ENCODE data around the gene ZSCAN4. TPM values are rescaled to one million over a fixed set of nuclear protein-coding genes. Genes with fewer than 3 reads are reported as not detected.
A peak's percentile ranks its signal among the peaks of the same experiment; 100 is the strongest.

ZSCAN4 gene
- total RNA-seq, 1 donor from 2014 or later, result 0.74 TPM

GRCh38 chr19:57651654-57651996 is 17.1 kb upstream of the ZSCAN4 start:
- H3K4me3 Mint-ChIP-seq (ENCODE audit: unreplicated experiment), result peak overlapping the region; percentile 79
- peaks cover 17% of the 10 kb centered on the region for H3K27me3 Mint-ChIP-seq (ENCODE audit: unreplicated experiment)
- peak overlapping the region; percentile 88 for H3K27ac Mint-ChIP-seq (ENCODE audit: unreplicated experiment)
- TF ChIP-seq CTCF (IDR thresholded peaks at IDR 0.05; ENCODE audit: unreplicated experiment), result no peak
- H3K36me3 Mint-ChIP-seq (ENCODE audit: low read depth, unreplicated experiment), result peaks cover 52% of the 10 kb centered on the region
- no peak for DNase-seq (ENCODE audit: low spot score)
- peaks cover 4% of the 10 kb centered on the region for H3K9me3 Mint-ChIP-seq (ENCODE audit: unreplicated experiment)
- H3K4me1 Mint-ChIP-seq (ENCODE audit: unreplicated experiment), result peaks cover 36% of the 10 kb centered on the region

DNA sequence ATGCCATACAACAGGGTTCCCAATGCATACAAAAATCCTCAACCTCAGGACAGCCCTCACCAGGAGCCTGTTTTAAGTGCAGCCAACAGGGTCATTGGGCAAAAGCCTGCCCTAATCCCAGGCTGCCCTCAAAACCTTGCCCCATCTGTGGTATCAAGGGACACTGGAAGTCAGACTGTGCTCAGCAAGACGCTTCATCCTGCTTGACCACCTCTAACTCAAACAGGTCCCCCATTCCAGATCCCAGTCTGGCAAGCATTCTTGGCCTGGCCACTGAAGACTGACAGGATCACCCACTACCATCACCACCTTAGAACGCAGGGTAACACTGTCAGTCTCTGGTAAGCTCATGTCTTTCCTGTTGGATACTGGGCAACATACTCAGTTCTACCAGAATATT is 15.0 kb upstream of the ZSCAN4 start:
- H3K4me1 Mint-ChIP-seq (ENCODE audit: unreplicated experiment), result peaks cover 30% of the 10 kb centered on the region
- no peak for DNase-seq (ENCODE audit: low spot score)
- H3K4me3 Mint-ChIP-seq (ENCODE audit: unreplicated experiment), result peak overlapping the region; percentile 80
- peaks cover 52% of the 10 kb centered on the region for H3K36me3 Mint-ChIP-seq (ENCODE audit: low read depth, unreplicated experiment)
- peaks cover 4% of the 10 kb centered on the region for H3K9me3 Mint-ChIP-seq (ENCODE audit: unreplicated experiment)
- H3K27ac Mint-ChIP-seq (ENCODE audit: unreplicated experiment), result no peak overlapping the region
- TF ChIP-seq CTCF (IDR thresholded peaks at IDR 0.05; ENCODE audit: unreplicated experiment), result no peak
- H3K27me3 Mint-ChIP-seq (ENCODE audit: unreplicated experiment), result peaks cover 17% of the 10 kb centered on the region

DNA sequence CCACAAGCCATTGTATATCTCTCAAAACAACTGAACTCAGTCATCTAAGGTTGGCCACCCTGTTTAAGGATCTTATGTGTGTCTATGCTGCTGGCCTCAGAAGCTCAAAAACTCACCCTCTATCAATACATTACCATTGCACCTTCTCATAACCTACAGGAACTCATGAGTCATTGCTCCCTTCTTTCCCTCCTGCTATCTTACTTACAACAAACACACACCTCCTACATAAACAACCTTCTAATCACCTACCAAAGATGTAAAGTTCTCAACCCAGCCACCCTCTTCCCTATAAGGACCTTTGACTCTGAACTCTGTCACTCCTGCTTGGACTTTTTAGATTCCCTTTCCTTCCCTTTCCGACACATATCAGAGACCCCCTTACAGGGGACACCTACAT is 13.3 kb upstream of the ZSCAN4 start:
- Mint-ChIP-seq H3K27ac (ENCODE audit: unreplicated experiment) (no peak overlapping the region), H3K9me3 (ENCODE audit: unreplicated experiment) (peaks cover 4% of the 10 kb centered on the region), H3K36me3 (ENCODE audit: low read depth, unreplicated experiment) (peaks cover 48% of the 10 kb centered on the region), H3K27me3 (ENCODE audit: unreplicated experiment) (peaks cover 14% of the 10 kb centered on the region), H3K4me3 (ENCODE audit: unreplicated experiment) (peak overlapping the region; percentile 20), H3K4me1 (ENCODE audit: unreplicated experiment) (peaks cover 28% of the 10 kb centered on the region)
- TF ChIP-seq CTCF (IDR thresholded peaks at IDR 0.05; ENCODE audit: unreplicated experiment), result no peak
- DNase-seq (ENCODE audit: low spot score), result no peak

GRCh38 chr19:57656346-57656745 is 12.4 kb upstream of the ZSCAN4 start:
- no peak for TF ChIP-seq CTCF (IDR thresholded peaks at IDR 0.05; ENCODE audit: unreplicated experiment)
- Mint-ChIP-seq H3K27me3 (ENCODE audit: unreplicated experiment) (peaks cover 15% of the 10 kb centered on the region), H3K4me1 (ENCODE audit: unreplicated experiment) (peaks cover 26% of the 10 kb centered on the region), H3K4me3 (ENCODE audit: unreplicated experiment) (peak overlapping the region; percentile 56), H3K36me3 (ENCODE audit: low read depth, unreplicated experiment) (peaks cover 47% of the 10 kb centered on the region), H3K27ac (ENCODE audit: unreplicated experiment) (no peak overlapping the region), H3K9me3 (ENCODE audit: unreplicated experiment) (peaks cover 4% of the 10 kb centered on the region)
- no peak for DNase-seq (ENCODE audit: low spot score)

GRCh38 chr19:57664269-57665127 is 4.2 kb upstream of the ZSCAN4 start:
- peaks cover 2% of the 10 kb centered on the region for H3K27me3 Mint-ChIP-seq (ENCODE audit: unreplicated experiment)
- no peak overlapping the region for H3K27ac Mint-ChIP-seq (ENCODE audit: unreplicated experiment)
- peaks cover 8% of the 10 kb centered on the region for H3K4me1 Mint-ChIP-seq (ENCODE audit: unreplicated experiment)
- no peaks in the 10 kb centered on the region for H3K36me3 Mint-ChIP-seq (ENCODE audit: low read depth, unreplicated experiment)
- peak overlapping the region; percentile 85 for H3K4me3 Mint-ChIP-seq (ENCODE audit: unreplicated experiment)
- DNase-seq (ENCODE audit: low spot score), result peak; percentile 53
- no peak for TF ChIP-seq CTCF (IDR thresholded peaks at IDR 0.05; ENCODE audit: unreplicated experiment)
- H3K9me3 Mint-ChIP-seq (ENCODE audit: unreplicated experiment), result no peaks in the 10 kb centered on the region
